Fibroblast of lung (primary cell): Measurements from ENCODE around the gene GGT7. TPM values are rescaled to one million over a fixed set of nuclear protein-coding genes. Genes with fewer than 3 reads are reported as not detected.

Experiments
- DNase-seq, 2 donors: peaks; one replicate each; pipeline versions ENCODE4 v3.0.0 to v3.0.0-alpha.2; 2010; ENCODE audit warnings: low read depth in 2 of 2
- H2AFZ ChIP-seq: 2 replicates; pipeline ENCODE4 v1.5.1; 2012; ENCODE audit warnings: low read length, control low read depth, inconsistent platforms
- H3K27ac ChIP-seq: 2 replicates; pipeline ENCODE4 v1.5.1; 2011; ENCODE audit warnings: low read length, control low read depth; ENCODE audit not compliant: insufficient read depth
- H3K27me3 ChIP-seq: 2 replicates; pipeline ENCODE4 v1.5.1; 2011; ENCODE audit warnings: mild to moderate bottlenecking, low read length; ENCODE audit not compliant: control insufficient read depth, insufficient read depth
- H3K36me3 ChIP-seq: 2 replicates; pipeline ENCODE4 v1.5.1; 2011; ENCODE audit warnings: low read length; ENCODE audit not compliant: control insufficient read depth, insufficient read depth
- H3K4me1 ChIP-seq: 2 replicates; pipeline ENCODE4 v1.5.1; 2011; ENCODE audit warnings: low read length; ENCODE audit not compliant: control insufficient read depth, insufficient read depth; ENCODE audit errors: extremely low read depth
- H3K4me2 ChIP-seq: 2 replicates; pipeline ENCODE4 v1.5.1; 2011; ENCODE audit warnings: low read length, control low read depth; ENCODE audit not compliant: insufficient read depth; ENCODE audit errors: extremely low read depth
- H3K4me3 ChIP-seq, 4 experiments: fragments of 200-600 bp in 1 of 4; sonication (generic) in 1 of 4; replicated peaks in 1 of 4; 2 replicates each; pipeline ENCODE4 v1.5.1; 2011 to 2016; ENCODE audit warnings: low read length in 4 of 4, low read depth in 3 of 4, mild to moderate bottlenecking in 3 of 4, control low read depth in 2 of 4, inconsistent platforms in 1 of 4, mixed read lengths in 1 of 4; ENCODE audit not compliant: insufficient read depth in 1 of 4; ENCODE audit errors: control extremely low read depth in 1 of 4
- H3K79me2 ChIP-seq: 2 replicates; pipeline ENCODE4 v1.5.1; 2012; ENCODE audit warnings: mild to moderate bottlenecking, low read length, inconsistent platforms; ENCODE audit not compliant: control insufficient read depth, insufficient read depth
- H3K9ac ChIP-seq: 2 replicates; pipeline ENCODE4 v1.5.1; 2011; ENCODE audit warnings: mild to moderate bottlenecking, low read length, control low read depth; ENCODE audit not compliant: insufficient read depth
- H3K9me3 ChIP-seq: 2 replicates; pipeline ENCODE4 v1.5.1; 2012; ENCODE audit warnings: low read depth, low read length; ENCODE audit not compliant: control insufficient read depth, insufficient read depth
- H4K20me1 ChIP-seq: 2 replicates; pipeline ENCODE4 v1.5.1; 2011; ENCODE audit warnings: low read length; ENCODE audit not compliant: control insufficient read depth, insufficient read depth; ENCODE audit errors: extremely low read depth
- EZH2 ChIP-seq: IDR thresholded peaks from 2 replicates; pipeline ENCODE4 v1.5.1; 2012; ENCODE audit warnings: low read length, control low read depth, mild to moderate bottlenecking; ENCODE audit errors: missing control alignments
- polyA plus RNA-seq, 2 donors: library from polyadenylated mRNA; depleted of rRNA in 1 of 2; stranded (reverse) in 1 of 2; unstranded in 1 of 2; fragments of >200 nt; gene quantifications; 2 replicates each; pipeline ENCODE4 v1.2.1, GENCODE V29; 2011 to 2012; ENCODE audit warnings: missing spikeins in 1 of 2
- total RNA-seq: library from RNA; depleted of rRNA; stranded (reverse); fragments of >200 nt; gene quantifications from 2 replicates; pipeline ENCODE4 v1.2.1, GENCODE V29; 2014
- TF ChIP-seq, protein P1 (sequence below), 2 donors: IDR thresholded peaks in 1 of 2; conservative IDR thresholded peaks in 1 of 2; 1 replicate in 1 of 2; 2 replicates in 1 of 2; pipeline ENCODE4 v1.5.1; 2011 to 2012; ENCODE audit warnings: low read length in 2 of 2, control low read depth in 1 of 2, inconsistent platforms in 1 of 2, low read depth in 1 of 2, mild to moderate bottlenecking in 1 of 2

GGT7 gene
- total and polyA plus RNA-seq, 2 donors (not counting 1 experiment from before 2014, with no cell fraction given): 10.3 to 15.2 TPM

DNA sequence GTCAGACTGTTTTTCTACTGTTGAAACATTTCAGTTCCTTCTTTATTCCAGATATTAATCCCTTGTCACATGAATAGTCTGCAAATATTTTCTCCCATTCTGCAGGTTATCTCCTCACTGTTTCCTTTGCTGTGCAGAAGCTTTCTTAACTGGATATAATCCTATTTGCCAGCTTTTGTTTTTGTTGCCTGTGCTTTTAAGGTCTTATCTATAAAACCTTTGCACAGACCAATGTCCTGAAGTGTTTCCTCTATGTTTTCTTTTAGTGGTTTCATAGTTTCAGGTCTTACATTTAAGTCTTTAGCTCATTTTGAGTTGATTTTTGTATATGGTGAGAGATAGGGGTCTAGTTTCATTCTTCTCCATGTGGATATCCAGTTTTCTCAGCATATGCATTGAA is 66.4 kb downstream of the GGT7 start:
- Histone ChIP-seq H3K79me2 (peaks cover 34% of the 10 kb centered on the region), H4K20me1 (no peaks in the 10 kb centered on the region)
- TF ChIP-seq, protein P1, sequence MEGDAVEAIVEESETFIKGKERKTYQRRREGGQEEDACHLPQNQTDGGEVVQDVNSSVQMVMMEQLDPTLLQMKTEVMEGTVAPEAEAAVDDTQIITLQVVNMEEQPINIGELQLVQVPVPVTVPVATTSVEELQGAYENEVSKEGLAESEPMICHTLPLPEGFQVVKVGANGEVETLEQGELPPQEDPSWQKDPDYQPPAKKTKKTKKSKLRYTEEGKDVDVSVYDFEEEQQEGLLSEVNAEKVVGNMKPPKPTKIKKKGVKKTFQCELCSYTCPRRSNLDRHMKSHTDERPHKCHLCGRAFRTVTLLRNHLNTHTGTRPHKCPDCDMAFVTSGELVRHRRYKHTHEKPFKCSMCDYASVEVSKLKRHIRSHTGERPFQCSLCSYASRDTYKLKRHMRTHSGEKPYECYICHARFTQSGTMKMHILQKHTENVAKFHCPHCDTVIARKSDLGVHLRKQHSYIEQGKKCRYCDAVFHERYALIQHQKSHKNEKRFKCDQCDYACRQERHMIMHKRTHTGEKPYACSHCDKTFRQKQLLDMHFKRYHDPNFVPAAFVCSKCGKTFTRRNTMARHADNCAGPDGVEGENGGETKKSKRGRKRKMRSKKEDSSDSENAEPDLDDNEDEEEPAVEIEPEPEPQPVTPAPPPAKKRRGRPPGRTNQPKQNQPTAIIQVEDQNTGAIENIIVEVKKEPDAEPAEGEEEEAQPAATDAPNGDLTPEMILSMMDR (conservative IDR thresholded peaks at IDR 0.05 in 1 of 2, IDR thresholded peaks at IDR 0.05 in 1 of 2; ENCODE audit: low read depth in 1 of 2, low read length in 2 of 2): no peak
- TF ChIP-seq EZH2: no peak

DNA sequence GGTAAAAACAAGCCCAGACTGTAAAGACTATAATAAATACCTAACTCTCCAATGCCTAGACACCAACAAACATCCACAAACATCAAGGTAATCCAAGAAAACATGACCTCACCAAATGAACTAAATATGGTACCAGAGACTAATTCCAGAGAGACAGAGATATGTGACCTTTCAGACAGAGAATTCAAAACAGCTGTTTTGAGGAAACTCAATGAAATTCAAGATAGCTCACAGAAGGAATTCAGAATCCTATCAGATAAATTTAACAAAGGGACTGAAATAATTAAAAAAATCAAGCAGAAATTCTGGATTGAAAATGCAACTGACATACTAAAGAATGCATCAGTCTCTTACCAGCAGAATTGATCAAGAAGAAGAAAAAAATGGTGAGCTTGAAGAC is 73.8 kb downstream of the GGT7 start:
- Histone ChIP-seq H3K27ac (no peak overlapping the region), H3K27me3 (no peaks in the 10 kb centered on the region), H4K20me1 (peaks cover under 1% of the 10 kb centered on the region), H3K4me1 (no peaks in the 10 kb centered on the region), H3K36me3 (no peaks in the 10 kb centered on the region), H3K4me2 (no peak overlapping the region), H3K9ac (no peak overlapping the region), H3K4me3 (no peak overlapping the region), H2AFZ (no peak overlapping the region), H3K79me2 (peaks cover 44% of the 10 kb centered on the region), H3K9me3 (no peaks in the 10 kb centered on the region)
- TF ChIP-seq EZH2: no peak
- TF ChIP-seq, protein P1 (conservative IDR thresholded peaks at IDR 0.05 in 1 of 2, IDR thresholded peaks at IDR 0.05 in 1 of 2; ENCODE audit: low read depth in 1 of 2, low read length in 2 of 2): no peak
- no peak for DNase-seq

More for the DNA sequence above, 66.4 kb downstream of the GGT7 start:
- Histone ChIP-seq H3K4me3 (no peak overlapping the region), H2AFZ (no peak overlapping the region), H3K27ac (no peak overlapping the region), H3K4me2 (no peak overlapping the region), H3K4me1 (no peaks in the 10 kb centered on the region), H3K36me3 (no peaks in the 10 kb centered on the region), H3K9ac (no peak overlapping the region), H3K27me3 (no peaks in the 10 kb centered on the region), H3K9me3 (no peaks in the 10 kb centered on the region)
- no peak for DNase-seq

DNA sequence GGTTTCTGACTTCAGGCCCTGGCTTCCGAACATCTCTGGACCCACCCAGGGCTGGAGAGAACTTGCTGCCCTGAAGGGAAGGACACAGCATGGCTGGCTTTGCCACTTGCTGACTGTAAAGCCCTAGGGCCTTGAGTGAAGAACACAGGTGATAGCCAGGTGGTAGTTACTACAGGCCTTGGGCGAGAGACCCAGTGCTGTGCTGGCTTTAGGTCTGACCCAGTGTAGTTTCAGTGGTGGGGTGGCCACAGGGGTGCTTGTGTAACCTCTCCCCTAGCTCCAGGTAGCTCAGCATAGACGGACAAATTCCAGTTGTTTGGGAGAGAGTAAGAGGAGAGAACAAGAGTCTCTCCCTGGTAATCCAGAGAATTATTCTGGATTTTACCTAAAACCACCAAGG is 74.3 kb downstream of the GGT7 start:
- Histone ChIP-seq H4K20me1 (peaks cover 3% of the 10 kb centered on the region), H3K4me2 (no peak overlapping the region), H3K4me1 (no peaks in the 10 kb centered on the region), H3K27ac (no peak overlapping the region), H3K9ac (no peak overlapping the region), H3K4me3 (no peak overlapping the region), H2AFZ (no peak overlapping the region), H3K27me3 (no peaks in the 10 kb centered on the region), H3K36me3 (no peaks in the 10 kb centered on the region), H3K79me2 (peaks cover 43% of the 10 kb centered on the region), H3K9me3 (no peaks in the 10 kb centered on the region)
- TF ChIP-seq EZH2: no peak
- TF ChIP-seq, protein P1 (conservative IDR thresholded peaks at IDR 0.05 in 1 of 2, IDR thresholded peaks at IDR 0.05 in 1 of 2; ENCODE audit: low read depth in 1 of 2, low read length in 2 of 2): no peak
- DNase-seq: no peak
